ENCODE measurements around the gene PKMYT1. TPM values are rescaled to one million over a fixed set of nuclear protein-coding genes. Genes with fewer than 3 reads are reported as not detected.

The PKMYT1 gene
- total and polyA plus RNA-seq, 9 of the 15 experiments (the other 6 are each of a cell fraction or from before 2014, with no cell fraction given) = 8.7 to 201 (median 37.8) TPM

- peak; percentile 52; the same call in 1 of the 2 replicates for TF ChIP-seq ETV5 (CRISPR knock-in tag; IDR thresholded peaks at IDR 0.05; ENCODE audit: low read depth)
- no peak; the same call in 1 of the 2 replicates for TF ChIP-seq BHLHE40 (IDR thresholded peaks at IDR 0.05; ENCODE audit: low read length)
- no peak for TF ChIP-seq ZC3H4 (CRISPR knock-in tag; IDR thresholded peaks at IDR 0.05; ENCODE audit: borderline replicate concordance)
- no peak for TF ChIP-seq RFX1 (IDR thresholded peaks at IDR 0.05)
- no peak for TF ChIP-seq PPARD (CRISPR knock-in tag; IDR thresholded peaks at IDR 0.05)
- no peak for TF ChIP-seq RBM39 (optimal IDR thresholded peaks at IDR 0.05; ENCODE audit: low read depth, low read length)
- TF ChIP-seq, protein P1, sequence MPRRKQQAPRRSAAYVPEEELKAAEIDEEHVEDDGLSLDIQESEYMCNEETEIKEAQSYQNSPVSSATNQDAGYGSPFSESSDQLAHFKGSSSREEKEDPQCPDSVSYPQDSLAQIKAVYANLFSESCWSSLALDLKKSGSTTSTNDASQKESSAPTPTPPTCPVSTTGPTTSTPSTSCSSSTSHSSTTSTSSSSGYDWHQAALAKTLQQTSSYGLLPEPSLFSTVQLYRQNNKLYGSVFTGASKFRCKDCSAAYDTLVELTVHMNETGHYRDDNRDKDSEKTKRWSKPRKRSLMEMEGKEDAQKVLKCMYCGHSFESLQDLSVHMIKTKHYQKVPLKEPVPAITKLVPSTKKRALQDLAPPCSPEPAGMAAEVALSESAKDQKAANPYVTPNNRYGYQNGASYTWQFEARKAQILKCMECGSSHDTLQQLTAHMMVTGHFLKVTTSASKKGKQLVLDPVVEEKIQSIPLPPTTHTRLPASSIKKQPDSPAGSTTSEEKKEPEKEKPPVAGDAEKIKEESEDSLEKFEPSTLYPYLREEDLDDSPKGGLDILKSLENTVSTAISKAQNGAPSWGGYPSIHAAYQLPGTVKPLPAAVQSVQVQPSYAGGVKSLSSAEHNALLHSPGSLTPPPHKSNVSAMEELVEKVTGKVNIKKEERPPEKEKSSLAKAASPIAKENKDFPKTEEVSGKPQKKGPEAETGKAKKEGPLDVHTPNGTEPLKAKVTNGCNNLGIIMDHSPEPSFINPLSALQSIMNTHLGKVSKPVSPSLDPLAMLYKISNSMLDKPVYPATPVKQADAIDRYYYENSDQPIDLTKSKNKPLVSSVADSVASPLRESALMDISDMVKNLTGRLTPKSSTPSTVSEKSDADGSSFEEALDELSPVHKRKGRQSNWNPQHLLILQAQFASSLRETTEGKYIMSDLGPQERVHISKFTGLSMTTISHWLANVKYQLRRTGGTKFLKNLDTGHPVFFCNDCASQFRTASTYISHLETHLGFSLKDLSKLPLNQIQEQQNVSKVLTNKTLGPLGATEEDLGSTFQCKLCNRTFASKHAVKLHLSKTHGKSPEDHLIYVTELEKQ (CRISPR knock-in tag; IDR thresholded peaks at IDR 0.05) = no peak
- peak in 1 of 2 experiments; percentile 21; a peak in 1 of 4 replicates for TF ChIP-seq SRF (CRISPR knock-in tag; IDR thresholded peaks at IDR 0.05)
- TF ChIP-seq TBP (optimal IDR thresholded peaks at IDR 0.05; ENCODE audit: low read depth, low read length) = no peak
- no peak for TF ChIP-seq ZNF584 (CRISPR knock-in tag; IDR thresholded peaks at IDR 0.05; ENCODE audit: low read depth)
- peak; percentile 63 for TF ChIP-seq DACH1 (IDR thresholded peaks at IDR 0.05; ENCODE audit: partially characterized antibody)
- TF ChIP-seq, protein P2, sequence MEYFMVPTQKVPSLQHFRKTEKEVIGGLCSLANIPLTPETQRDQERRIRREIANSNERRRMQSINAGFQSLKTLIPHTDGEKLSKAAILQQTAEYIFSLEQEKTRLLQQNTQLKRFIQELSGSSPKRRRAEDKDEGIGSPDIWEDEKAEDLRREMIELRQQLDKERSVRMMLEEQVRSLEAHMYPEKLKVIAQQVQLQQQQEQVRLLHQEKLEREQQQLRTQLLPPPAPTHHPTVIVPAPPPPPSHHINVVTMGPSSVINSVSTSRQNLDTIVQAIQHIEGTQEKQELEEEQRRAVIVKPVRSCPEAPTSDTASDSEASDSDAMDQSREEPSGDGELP (CRISPR knock-in tag; IDR thresholded peaks at IDR 0.05; ENCODE audit: borderline replicate concordance) = peak; percentile 76
- TF ChIP-seq, protein P3, sequence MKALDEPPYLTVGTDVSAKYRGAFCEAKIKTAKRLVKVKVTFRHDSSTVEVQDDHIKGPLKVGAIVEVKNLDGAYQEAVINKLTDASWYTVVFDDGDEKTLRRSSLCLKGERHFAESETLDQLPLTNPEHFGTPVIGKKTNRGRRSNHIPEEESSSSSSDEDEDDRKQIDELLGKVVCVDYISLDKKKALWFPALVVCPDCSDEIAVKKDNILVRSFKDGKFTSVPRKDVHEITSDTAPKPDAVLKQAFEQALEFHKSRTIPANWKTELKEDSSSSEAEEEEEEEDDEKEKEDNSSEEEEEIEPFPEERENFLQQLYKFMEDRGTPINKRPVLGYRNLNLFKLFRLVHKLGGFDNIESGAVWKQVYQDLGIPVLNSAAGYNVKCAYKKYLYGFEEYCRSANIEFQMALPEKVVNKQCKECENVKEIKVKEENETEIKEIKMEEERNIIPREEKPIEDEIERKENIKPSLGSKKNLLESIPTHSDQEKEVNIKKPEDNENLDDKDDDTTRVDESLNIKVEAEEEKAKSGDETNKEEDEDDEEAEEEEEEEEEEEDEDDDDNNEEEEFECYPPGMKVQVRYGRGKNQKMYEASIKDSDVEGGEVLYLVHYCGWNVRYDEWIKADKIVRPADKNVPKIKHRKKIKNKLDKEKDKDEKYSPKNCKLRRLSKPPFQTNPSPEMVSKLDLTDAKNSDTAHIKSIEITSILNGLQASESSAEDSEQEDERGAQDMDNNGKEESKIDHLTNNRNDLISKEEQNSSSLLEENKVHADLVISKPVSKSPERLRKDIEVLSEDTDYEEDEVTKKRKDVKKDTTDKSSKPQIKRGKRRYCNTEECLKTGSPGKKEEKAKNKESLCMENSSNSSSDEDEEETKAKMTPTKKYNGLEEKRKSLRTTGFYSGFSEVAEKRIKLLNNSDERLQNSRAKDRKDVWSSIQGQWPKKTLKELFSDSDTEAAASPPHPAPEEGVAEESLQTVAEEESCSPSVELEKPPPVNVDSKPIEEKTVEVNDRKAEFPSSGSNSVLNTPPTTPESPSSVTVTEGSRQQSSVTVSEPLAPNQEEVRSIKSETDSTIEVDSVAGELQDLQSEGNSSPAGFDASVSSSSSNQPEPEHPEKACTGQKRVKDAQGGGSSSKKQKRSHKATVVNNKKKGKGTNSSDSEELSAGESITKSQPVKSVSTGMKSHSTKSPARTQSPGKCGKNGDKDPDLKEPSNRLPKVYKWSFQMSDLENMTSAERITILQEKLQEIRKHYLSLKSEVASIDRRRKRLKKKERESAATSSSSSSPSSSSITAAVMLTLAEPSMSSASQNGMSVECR (CRISPR knock-in tag; IDR thresholded peaks at IDR 0.05) = 0 out of 2 replicates have a peak, but pooled peaks have one; percentile 55
- TF ChIP-seq ZNF76 (CRISPR knock-in tag; IDR thresholded peaks at IDR 0.05; ENCODE audit: borderline replicate concordance) = no peak
- TF ChIP-seq RBM17 (IDR thresholded peaks at IDR 0.05; ENCODE audit: borderline replicate concordance, low read depth, low read length) = no peak
- 0 out of 2 replicates have a peak, but pooled peaks have one; percentile 41 for TF ChIP-seq CEBPG (CRISPR knock-in tag; IDR thresholded peaks at IDR 0.05)
- no peak for TF ChIP-seq CEBPG (tag; conservative IDR thresholded peaks at IDR 0.05 in 1 of 2, IDR thresholded peaks at IDR 0.05 in 1 of 2)
- TF ChIP-seq MYBL2 (IDR thresholded peaks at IDR 0.05; ENCODE audit: low read depth) = no peak
- no peak for TF ChIP-seq MYBL2 (CRISPR knock-in tag; IDR thresholded peaks at IDR 0.05; ENCODE audit: borderline replicate concordance)
Measured at GRCh38 chr16:3021449-3022207, 41.4 kb upstream of the PKMYT1 start (continued).
